Fibroblast of villous mesenchyme (primary cell): ENCODE results near the gene UMODL1. TPM values are rescaled to one million over a fixed set of nuclear protein-coding genes. Genes with fewer than 3 reads are reported as not detected.

Experiments
- DNase-seq: peaks from one replicate; pipeline ENCODE4 v3.0.0-alpha.2; 2010; ENCODE audit warnings: low read depth
- H3K4me3 ChIP-seq: 2 replicates; pipeline ENCODE4 v1.5.1; 2011; ENCODE audit warnings: low read depth, mild to moderate bottlenecking, low read length
- total RNA-seq: library from RNA; depleted of rRNA; stranded (reverse); fragments of >200 nt; gene quantifications from 2 replicates; pipeline ENCODE4 v1.2.3, GENCODE V29; 2012
- TF ChIP-seq, protein P1 (sequence below): IDR thresholded peaks from 2 replicates; pipeline ENCODE4 v1.5.1; 2012; ENCODE audit warnings: low read depth, mild to moderate bottlenecking, low read length; ENCODE audit not compliant: insufficient read depth

Gene UMODL1
- total RNA-seq, 1 donor: not detected

DNA sequence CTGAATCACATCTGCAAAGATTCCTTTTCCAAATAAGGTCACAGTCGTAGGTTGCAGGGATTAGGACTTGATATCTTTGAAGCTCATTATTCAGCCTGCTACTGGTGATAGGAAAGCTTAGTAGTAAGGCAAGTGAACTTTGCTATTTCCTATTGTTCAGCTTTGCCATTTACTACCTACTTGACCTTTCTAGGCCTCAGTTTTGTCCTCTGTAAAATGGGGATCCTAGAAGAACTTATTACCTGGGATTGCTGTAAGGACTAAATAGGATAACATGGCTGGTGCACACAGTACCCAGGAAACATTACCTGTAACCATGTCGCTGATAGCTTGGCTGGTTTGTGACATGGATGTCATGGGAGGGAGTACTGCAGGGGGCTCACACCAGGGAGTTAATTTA is 24.5 kb downstream of the UMODL1 start:
- no peak overlapping the region for H3K4me3 ChIP-seq
- DNase-seq: no peak
- TF ChIP-seq, protein P1, sequence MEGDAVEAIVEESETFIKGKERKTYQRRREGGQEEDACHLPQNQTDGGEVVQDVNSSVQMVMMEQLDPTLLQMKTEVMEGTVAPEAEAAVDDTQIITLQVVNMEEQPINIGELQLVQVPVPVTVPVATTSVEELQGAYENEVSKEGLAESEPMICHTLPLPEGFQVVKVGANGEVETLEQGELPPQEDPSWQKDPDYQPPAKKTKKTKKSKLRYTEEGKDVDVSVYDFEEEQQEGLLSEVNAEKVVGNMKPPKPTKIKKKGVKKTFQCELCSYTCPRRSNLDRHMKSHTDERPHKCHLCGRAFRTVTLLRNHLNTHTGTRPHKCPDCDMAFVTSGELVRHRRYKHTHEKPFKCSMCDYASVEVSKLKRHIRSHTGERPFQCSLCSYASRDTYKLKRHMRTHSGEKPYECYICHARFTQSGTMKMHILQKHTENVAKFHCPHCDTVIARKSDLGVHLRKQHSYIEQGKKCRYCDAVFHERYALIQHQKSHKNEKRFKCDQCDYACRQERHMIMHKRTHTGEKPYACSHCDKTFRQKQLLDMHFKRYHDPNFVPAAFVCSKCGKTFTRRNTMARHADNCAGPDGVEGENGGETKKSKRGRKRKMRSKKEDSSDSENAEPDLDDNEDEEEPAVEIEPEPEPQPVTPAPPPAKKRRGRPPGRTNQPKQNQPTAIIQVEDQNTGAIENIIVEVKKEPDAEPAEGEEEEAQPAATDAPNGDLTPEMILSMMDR: no peak

DNA sequence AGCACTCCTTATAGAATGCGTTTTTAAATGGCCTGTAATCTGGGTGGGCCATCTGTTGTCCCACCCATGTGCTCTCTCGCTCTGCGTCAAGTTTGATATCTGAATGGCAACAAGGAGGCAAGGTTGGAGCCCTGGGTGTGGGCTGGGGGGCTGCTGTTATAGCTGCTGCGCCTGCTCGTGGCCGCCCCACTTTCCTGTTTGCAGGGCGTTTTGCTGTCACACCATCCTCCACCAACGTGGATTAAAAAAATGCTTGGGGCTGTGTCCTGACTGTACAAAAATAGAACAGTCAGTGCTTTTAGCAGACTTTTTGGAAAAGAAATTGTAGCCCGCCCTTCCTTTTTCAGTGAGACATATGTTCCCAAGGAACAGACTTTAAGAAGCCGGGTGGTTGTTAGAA is 25.4 kb downstream of the UMODL1 start:
- TF ChIP-seq, protein P1: no peak
- no peak for DNase-seq
- no peak overlapping the region for H3K4me3 ChIP-seq

DNA sequence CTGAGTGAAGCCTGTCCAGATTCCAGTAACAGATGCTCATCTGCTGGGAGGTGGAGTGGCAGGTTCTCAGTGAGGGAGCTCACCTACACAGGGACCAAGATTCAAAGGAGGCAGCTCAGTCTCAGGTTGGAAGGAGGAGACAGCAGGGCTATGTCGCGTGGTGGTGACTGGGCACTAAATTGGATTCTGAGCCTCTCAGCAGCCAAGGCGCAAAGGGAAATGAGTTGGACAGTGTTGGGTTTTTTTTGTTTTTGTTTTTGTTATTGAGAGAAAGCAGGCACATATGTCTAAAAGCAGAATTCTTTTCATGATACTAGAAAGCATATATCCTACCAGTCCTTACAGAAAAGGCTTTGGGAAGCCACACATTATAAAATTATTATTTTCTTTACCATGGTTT is 26.2 kb downstream of the UMODL1 start:
- TF ChIP-seq, protein P1: no peak
- no peak for DNase-seq
- H3K4me3 ChIP-seq: no peak overlapping the region

DNA sequence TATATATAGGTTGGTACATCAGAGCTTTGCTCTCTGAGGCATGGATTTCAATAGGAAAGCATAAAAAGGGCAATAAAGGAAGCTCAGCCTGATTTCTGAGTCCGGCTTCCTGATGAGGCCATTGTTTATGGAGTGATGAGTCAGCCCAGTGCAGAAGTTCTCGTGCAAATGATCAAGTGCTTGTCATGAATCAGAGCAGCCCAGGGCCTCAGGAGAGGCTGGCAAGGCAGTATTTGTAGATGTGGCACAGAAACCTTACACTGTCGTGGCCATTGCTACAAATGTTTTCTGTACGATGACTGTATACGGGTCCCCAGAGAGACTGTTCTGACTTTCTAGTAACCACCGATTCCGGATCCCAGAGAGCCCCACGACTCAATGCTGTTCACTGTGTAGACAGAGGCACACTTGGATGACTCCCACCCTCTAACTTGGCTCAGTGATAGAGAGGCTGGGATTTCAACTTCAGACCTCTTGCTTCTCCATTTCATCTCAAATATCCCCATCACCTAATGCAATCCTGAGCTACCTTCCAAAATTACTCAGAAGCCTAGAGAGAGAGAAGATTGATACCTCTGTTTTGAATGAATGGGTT is 26.8 kb downstream of the UMODL1 start:
- peak; percentile 96 for DNase-seq
- TF ChIP-seq, protein P1: no peak
- no peak overlapping the region for H3K4me3 ChIP-seq

DNA sequence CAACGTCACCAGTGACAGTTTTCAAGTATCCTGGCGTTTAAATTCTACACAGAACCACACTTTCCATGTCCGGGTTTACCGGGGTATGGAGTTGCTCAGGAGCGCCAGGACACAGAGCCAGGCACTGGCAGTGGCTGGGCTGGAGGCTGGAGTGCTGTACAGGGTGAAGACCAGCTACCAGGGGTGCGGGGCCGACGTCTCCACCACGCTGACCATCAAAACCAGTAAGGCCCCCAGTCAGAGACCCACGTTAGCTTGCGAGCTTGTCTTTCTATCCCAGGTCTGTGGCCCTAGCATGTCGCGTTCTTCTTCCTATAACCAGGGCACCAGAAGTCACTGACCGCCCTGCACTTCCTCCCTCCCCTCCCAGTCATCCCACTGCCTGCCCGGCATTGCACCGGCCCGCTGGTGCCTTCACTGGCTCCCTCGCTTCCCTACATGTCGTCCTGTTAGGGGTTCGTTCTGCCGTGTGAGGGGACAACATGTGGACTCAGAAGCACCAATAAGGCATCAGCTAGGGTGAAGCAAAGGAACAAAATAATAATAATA is 27.9 kb downstream of the UMODL1 start:
- no peak for DNase-seq
- H3K4me3 ChIP-seq: no peak overlapping the region
- TF ChIP-seq, protein P1: no peak

DNA sequence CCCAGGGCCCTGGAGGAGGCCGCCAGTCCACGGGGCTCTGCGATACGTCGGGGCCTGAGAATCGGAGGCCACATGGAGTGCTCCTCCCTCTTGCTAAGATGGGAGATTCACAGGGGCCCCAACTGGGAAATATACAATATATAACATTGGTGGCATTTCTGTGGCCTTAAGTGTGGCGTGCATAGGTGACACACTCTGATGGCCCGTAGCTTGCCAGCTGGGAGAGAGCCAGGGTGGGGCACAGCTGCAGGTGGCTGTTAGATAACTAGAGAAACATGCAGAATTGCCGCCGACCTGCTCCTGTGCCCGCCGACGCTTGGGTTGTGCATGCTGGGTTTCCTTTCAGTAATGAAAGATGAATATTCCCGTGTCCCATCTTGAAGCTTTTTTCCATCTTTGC is 30.1 kb downstream of the UMODL1 start:
- no peak overlapping the region for H3K4me3 ChIP-seq
- TF ChIP-seq, protein P1: no peak
- no peak for DNase-seq

DNA sequence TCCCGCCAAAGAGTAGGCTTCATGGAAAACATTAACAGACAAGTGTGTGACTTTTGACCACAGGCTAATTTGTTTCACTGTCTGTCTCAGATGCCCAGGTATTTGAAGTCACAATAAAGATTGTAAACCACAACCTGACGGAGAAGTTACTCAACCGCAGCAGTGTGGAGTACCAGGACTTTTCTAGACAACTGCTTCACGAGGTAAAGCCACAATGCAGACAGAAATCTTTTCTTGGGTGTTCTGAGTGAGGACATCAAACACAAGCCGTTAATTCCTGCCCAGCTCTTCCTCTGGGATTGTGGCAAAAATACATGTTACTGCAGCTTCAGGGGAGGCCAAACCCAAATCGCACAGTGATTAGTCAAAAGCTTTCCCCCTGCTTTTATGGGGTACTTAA is 31.0 kb downstream of the UMODL1 start:
- TF ChIP-seq, protein P1: no peak
- no peak overlapping the region for H3K4me3 ChIP-seq
- DNase-seq: no peak
